Fibroblast of villous mesenchyme (primary cell): ENCODE measurements around the gene PRDX2. TPM values are rescaled to one million over a fixed set of nuclear protein-coding genes. Genes with fewer than 3 reads are reported as not detected.
"Not testable (repeated sequence)": the region's sequence is repeated elsewhere in the genome, so short reads cannot be mapped to it uniquely, and the experiment has no call there.

Experiments
- DNase-seq: peaks from one replicate; pipeline ENCODE4 v3.0.0-alpha.2; 2010; ENCODE audit warnings: low read depth
- H3K4me3 ChIP-seq: 2 replicates; pipeline ENCODE4 v1.5.1; 2011; ENCODE audit warnings: low read depth, mild to moderate bottlenecking, low read length
- CTCF ChIP-seq: IDR thresholded peaks from 2 replicates; pipeline ENCODE4 v1.5.1; 2012; ENCODE audit warnings: low read depth, mild to moderate bottlenecking, low read length; ENCODE audit not compliant: insufficient read depth
- total RNA-seq: library from RNA; depleted of rRNA; stranded (reverse); fragments of >200 nt; gene quantifications from 2 replicates; pipeline ENCODE4 v1.2.3, GENCODE V29; 2012

Gene PRDX2
- 222 and 230 TPM in 2 replicates for total RNA-seq

GRCh38 chr19:12801466-12802266 is at the start of gene PRDX2, which contains the start of gene THSD8:
Gene PRDX2 (minus strand): TSS chr19:12801800. CDS start chr19:12801261, 539 bp downstream.
Gene THSD8 (plus strand): TSS chr19:12802069. CDS start chr19:12802072, 3 bp downstream.
- TF ChIP-seq CTCF, result no peak
- peak; percentile 68 for DNase-seq
- peak within 1 kb of the TSS; percentile 84 for H3K4me3 ChIP-seq

- peak; percentile 77 for DNase-seq
- H3K4me3 ChIP-seq, result peak overlapping the region; percentile 32
- TF ChIP-seq CTCF, result peak; percentile 94
These were observed 45.8 kb upstream of the PRDX2 start for GRCh38 chr19:12847159-12848139.

- H3K4me3 ChIP-seq, DNase-seq: not testable (repeated sequence)
These were observed 45.0 kb upstream of the PRDX2 start for GRCh38 chr19:12846613-12847012.

- DNase-seq, result no peak
- no peak overlapping the region for H3K4me3 ChIP-seq
- TF ChIP-seq CTCF, result no peak
These were observed 42.6 kb upstream of the PRDX2 start for GRCh38 chr19:12843999-12844732.

GRCh38 chr19:12843328-12843727 is 41.7 kb upstream of the PRDX2 start:
- TF ChIP-seq CTCF, result no peak
- H3K4me3 ChIP-seq, result no peak overlapping the region
- DNase-seq, result no peak

- H3K4me3 ChIP-seq, result no peak overlapping the region
- no peak for TF ChIP-seq CTCF
- no peak for DNase-seq
These were observed 40.9 kb upstream of the PRDX2 start for GRCh38 chr19:12842511-12842910.
